OCI-LY1 (cell line): ENCODE measurements around the gene ANKHD1.
"Not testable (repeated sequence)": the region's sequence is repeated elsewhere in the genome, so short reads cannot be mapped to it uniquely, and the experiment has no call there.

Experiments
- H2AFZ ChIP-seq: fragments of 200-600 bp; sonication (generic), shearing (Covaris generic); 2 replicates; pipeline ENCODE4 v1.6.0; 2014; ENCODE audit warnings: antibody characterized with exemption, mild to moderate bottlenecking, low read length
- H3F3A ChIP-seq: fragments of 200-600 bp; sonication (generic), shearing (Covaris generic); 2 replicates; pipeline ENCODE4 v1.6.0; 2014; ENCODE audit warnings: mild to moderate bottlenecking, antibody characterized with exemption, low read length, moderate library complexity; ENCODE audit not compliant: insufficient read depth
- H3K27ac ChIP-seq: fragments of 200-600 bp; sonication (generic); 2 replicates; pipeline ENCODE4 v1.5.1; 2014; ENCODE audit warnings: low read length, mixed run types, mild to moderate bottlenecking, low read depth; ENCODE audit not compliant: poor library complexity, severe bottlenecking
- H3K27me3 ChIP-seq: fragments of 200-600 bp; sonication (generic); 2 replicates; pipeline ENCODE4 v1.6.0; 2014; ENCODE audit warnings: antibody characterized with exemption, mild to moderate bottlenecking, low read length, moderate library complexity; ENCODE audit not compliant: insufficient read depth
- H3K36me3 ChIP-seq: fragments of 200-600 bp; sonication (generic); 2 replicates; pipeline ENCODE4 v1.6.1; 2014; ENCODE audit warnings: mild to moderate bottlenecking, antibody characterized with exemption, low read length, moderate library complexity, mixed read lengths; ENCODE audit not compliant: insufficient read depth
- H3K4me1 ChIP-seq: fragments of 200-600 bp; sonication (generic); 2 replicates; pipeline ENCODE4 v1.5.1; 2014; ENCODE audit warnings: mild to moderate bottlenecking, low read length, moderate library complexity; ENCODE audit not compliant: insufficient read depth, severe bottlenecking
- H3K4me2 ChIP-seq: fragments of 200-600 bp; sonication (generic), shearing (Covaris generic); 2 replicates; pipeline ENCODE4 v1.6.1; 2014; ENCODE audit warnings: low read length
- H3K4me3 ChIP-seq: fragments of 200-600 bp; sonication (generic); 2 replicates; pipeline ENCODE4 v1.5.1; 2014; ENCODE audit warnings: low read length, low read depth, mild to moderate bottlenecking, mixed read lengths; ENCODE audit not compliant: poor library complexity, severe bottlenecking
- H3K79me2 ChIP-seq: fragments of 200-600 bp; shearing (Covaris generic); 2 replicates; pipeline ENCODE4 v1.6.1; 2016; ENCODE audit warnings: mixed run types, low read length, mixed read lengths; ENCODE audit not compliant: insufficient read depth
- H3K9ac ChIP-seq: fragments of 200-600 bp; sonication (generic), shearing (Covaris generic); 2 replicates; pipeline ENCODE4 v1.6.1; 2014; ENCODE audit warnings: mild to moderate bottlenecking, low read length, mixed read lengths
- H3K9me2 ChIP-seq: fragments of 200-600 bp; sonication (generic), shearing (Covaris generic); 2 replicates; pipeline ENCODE4 v1.6.1; 2014; ENCODE audit warnings: low read depth, mild to moderate bottlenecking, low read length, mixed read lengths
- H3K9me3 ChIP-seq: fragments of 200-600 bp; shearing (Covaris generic); 2 replicates; pipeline ENCODE4 v1.6.1; 2014; ENCODE audit warnings: low read length, mixed read lengths
- H4K20me1 ChIP-seq: fragments of 200-600 bp; sonication (generic), shearing (Covaris generic); 2 replicates; pipeline ENCODE4 v1.6.0; 2016; ENCODE audit warnings: mild to moderate bottlenecking, low read length; ENCODE audit not compliant: insufficient read depth
- EZH2 ChIP-seq: fragments of 200-600 bp; sonication (generic), shearing (Covaris generic); IDR thresholded peaks from 2 replicates; pipeline ENCODE4 v1.8.0; 2017; ENCODE audit warnings: borderline replicate concordance, mixed run types, mild to moderate bottlenecking, antibody characterized with exemption, low read length, moderate library complexity, mixed read lengths
- TF ChIP-seq, protein P1 (sequence below): fragments of 200-600 bp; sonication (generic), shearing (Covaris generic); IDR thresholded peaks from 2 replicates; pipeline ENCODE4 v1.5.1; 2017; ENCODE audit warnings: mild to moderate bottlenecking, antibody characterized with exemption, low read length, moderate library complexity, mixed read lengths

Gene ANKHD1

DNA sequence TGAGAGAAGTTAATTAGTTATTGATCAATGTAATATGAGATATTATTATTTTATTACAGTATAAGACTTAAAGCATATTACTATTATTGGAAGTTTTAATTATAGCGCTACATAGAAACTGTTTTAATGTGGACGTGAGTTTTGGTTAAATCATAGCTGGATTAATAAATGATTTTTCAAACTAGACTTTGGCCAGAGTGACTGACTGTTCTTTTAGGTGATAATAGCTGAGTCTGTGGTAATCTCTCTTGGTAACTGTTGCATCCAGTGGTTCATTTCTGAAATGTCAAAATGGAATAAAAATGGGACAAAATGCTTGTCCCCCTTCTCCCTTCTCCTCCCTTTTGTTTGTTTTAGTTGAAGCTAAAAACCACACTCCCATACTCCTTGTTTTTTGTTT, 28.1 kb downstream of the ANKHD1 start:
- no peaks in the 10 kb centered on the region for H3K4me1 ChIP-seq
- no peaks in the 10 kb centered on the region for H3K27me3 ChIP-seq
- H4K20me1 ChIP-seq, result no peaks in the 10 kb centered on the region
- no peak overlapping the region for H3K4me3 ChIP-seq
- peaks cover 21% of the 10 kb centered on the region for H3K36me3 ChIP-seq
- no peaks in the 10 kb centered on the region for H3F3A ChIP-seq
- H3K9ac ChIP-seq, result no peak overlapping the region
- no peak overlapping the region for H3K4me2 ChIP-seq
- TF ChIP-seq EZH2, result no peak
- TF ChIP-seq, protein P1, sequence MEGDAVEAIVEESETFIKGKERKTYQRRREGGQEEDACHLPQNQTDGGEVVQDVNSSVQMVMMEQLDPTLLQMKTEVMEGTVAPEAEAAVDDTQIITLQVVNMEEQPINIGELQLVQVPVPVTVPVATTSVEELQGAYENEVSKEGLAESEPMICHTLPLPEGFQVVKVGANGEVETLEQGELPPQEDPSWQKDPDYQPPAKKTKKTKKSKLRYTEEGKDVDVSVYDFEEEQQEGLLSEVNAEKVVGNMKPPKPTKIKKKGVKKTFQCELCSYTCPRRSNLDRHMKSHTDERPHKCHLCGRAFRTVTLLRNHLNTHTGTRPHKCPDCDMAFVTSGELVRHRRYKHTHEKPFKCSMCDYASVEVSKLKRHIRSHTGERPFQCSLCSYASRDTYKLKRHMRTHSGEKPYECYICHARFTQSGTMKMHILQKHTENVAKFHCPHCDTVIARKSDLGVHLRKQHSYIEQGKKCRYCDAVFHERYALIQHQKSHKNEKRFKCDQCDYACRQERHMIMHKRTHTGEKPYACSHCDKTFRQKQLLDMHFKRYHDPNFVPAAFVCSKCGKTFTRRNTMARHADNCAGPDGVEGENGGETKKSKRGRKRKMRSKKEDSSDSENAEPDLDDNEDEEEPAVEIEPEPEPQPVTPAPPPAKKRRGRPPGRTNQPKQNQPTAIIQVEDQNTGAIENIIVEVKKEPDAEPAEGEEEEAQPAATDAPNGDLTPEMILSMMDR, result no peak
- H2AFZ ChIP-seq, result no peak overlapping the region
- H3K9me3 ChIP-seq, result no peaks in the 10 kb centered on the region
- peaks cover 75% of the 10 kb centered on the region for H3K79me2 ChIP-seq
- H3K9me2 ChIP-seq, result no peaks in the 10 kb centered on the region
- H3K27ac ChIP-seq, result no peak overlapping the region

DNA sequence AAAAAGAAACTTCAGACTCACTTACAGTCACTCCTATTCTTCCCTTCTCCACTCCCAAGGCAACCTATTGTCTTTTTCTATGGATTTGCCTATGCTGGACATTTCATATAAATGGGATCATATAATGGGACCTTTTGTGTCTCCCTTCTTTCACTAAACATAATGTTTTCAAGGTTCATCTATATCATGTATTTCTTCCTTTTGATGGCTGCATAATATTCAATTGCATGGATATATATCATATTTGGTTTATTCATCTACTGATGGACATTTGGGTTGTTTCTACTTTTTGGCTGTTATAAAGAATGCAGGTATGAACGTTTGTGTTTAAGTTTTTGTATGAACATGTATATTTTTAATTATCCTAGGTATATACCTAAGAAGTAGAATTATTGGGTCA, 30.6 kb downstream of the ANKHD1 start:
- no peak overlapping the region for H3K27ac ChIP-seq
- H2AFZ ChIP-seq, result no peak overlapping the region
- no peaks in the 10 kb centered on the region for H3K27me3 ChIP-seq
- H3K36me3 ChIP-seq, result peaks cover 23% of the 10 kb centered on the region
- no peaks in the 10 kb centered on the region for H3K4me1 ChIP-seq
- TF ChIP-seq, protein P1, result no peak
- TF ChIP-seq EZH2, result no peak
- no peaks in the 10 kb centered on the region for H3F3A ChIP-seq
- H3K9me3 ChIP-seq, result no peaks in the 10 kb centered on the region
- H4K20me1 ChIP-seq, result no peaks in the 10 kb centered on the region
- H3K79me2 ChIP-seq, result peaks cover 65% of the 10 kb centered on the region
- H3K4me2 ChIP-seq, result no peak overlapping the region
- no peak overlapping the region for H3K4me3 ChIP-seq
- H3K9ac ChIP-seq, result no peak overlapping the region
- H3K9me2 ChIP-seq, result no peaks in the 10 kb centered on the region

DNA sequence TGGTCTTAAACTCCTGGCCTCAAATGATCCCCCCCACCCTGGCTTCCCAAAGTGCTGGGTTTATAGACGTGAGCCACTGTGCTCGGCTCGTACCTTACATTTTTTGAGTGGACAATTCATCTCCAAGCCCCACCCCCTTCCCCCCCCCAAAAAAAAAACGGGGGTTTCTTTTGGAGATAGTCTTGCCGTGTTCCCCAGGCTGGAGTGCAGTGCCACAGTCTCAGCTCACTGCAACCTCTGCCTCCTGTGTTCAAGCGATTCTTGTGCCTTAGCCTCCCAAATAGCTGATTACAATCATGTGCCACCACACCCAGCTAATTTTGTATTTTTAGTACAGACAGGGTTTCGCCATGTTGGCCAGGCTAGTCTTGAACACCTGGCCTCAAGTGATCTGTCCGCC, 31.3 kb downstream of the ANKHD1 start:
- Histone ChIP-seq H3K36me3 (peaks cover 28% of the 10 kb centered on the region), H3K27ac (no peak overlapping the region), H3F3A (no peaks in the 10 kb centered on the region), H3K4me2 (no peak overlapping the region), H3K9ac (no peak overlapping the region), H3K4me3 (no peak overlapping the region), H4K20me1 (no peaks in the 10 kb centered on the region), H2AFZ (no peak overlapping the region), H3K9me3 (no peaks in the 10 kb centered on the region), H3K9me2 (no peaks in the 10 kb centered on the region), H3K79me2 (peaks cover 65% of the 10 kb centered on the region), H3K4me1 (no peaks in the 10 kb centered on the region), H3K27me3 (no peaks in the 10 kb centered on the region)
- no peak for TF ChIP-seq EZH2
- TF ChIP-seq, protein P1, result no peak

DNA sequence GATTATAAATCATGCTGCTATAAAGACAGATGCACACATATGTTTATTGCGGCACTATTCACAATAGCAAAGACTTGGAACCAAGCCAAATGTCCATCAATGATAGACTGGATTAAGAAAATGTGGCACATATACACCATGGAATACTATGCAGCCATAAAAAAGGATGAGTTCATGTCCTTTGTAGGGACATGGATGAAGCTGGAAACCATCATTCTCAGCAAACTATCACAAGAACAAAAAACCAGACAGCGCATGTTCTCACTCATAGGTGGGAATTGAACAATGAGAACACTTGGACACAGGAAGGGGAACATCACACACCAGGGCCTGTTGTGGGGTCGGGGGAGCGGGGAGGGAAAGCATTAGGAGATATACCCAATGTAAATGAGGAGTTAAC, 55.7 kb downstream of the ANKHD1 start:
- not testable (repeated sequence) for H3K4me3 ChIP-seq

More for the DNA sequence above, 55.7 kb downstream of the ANKHD1 start:
- peaks cover 39% of the 10 kb centered on the region for H3K36me3 ChIP-seq
- H3K4me1 ChIP-seq, H3K27ac ChIP-seq, H3K27me3 ChIP-seq, H3K9ac ChIP-seq, H3K9me2 ChIP-seq, H4K20me1 ChIP-seq, H3K9me3 ChIP-seq, H3K4me2 ChIP-seq, H2AFZ ChIP-seq, H3F3A ChIP-seq, H3K79me2 ChIP-seq: not testable (repeated sequence)
